IPS DF 4.7 (cell line): Measurements from ENCODE around the gene CDNF.

ENCODE experiments used
- DNase-seq: peaks from one replicate; pipeline ENCODE4 v3.0.0-alpha.2; 2013; ENCODE audit warnings: low spot score; ENCODE audit errors: extremely low read depth

The CDNF gene

GRCh38 chr10:14798636-14799035 is 39.2 kb downstream of the CDNF start:
- DNase-seq: no peak

GRCh38 chr10:14787938-14788337 is 49.9 kb downstream of the CDNF start:
- DNase-seq: no peak

GRCh38 chr10:14784459-14785055 is 53.3 kb downstream of the CDNF start:
- no peak for DNase-seq

- DNase-seq: no peak
These were observed 55.0 kb downstream of the CDNF start for GRCh38 chr10:14782691-14783363.

GRCh38 chr10:14781763-14782162 is 56.1 kb downstream of the CDNF start:
- no peak for DNase-seq

- DNase-seq: no peak
These were observed 58.7 kb downstream of the CDNF start for GRCh38 chr10:14779001-14779651.

GRCh38 chr10:14776546-14776945 is 61.3 kb downstream of the CDNF start:
- no peak for DNase-seq

GRCh38 chr10:14775656-14776055 is 62.2 kb downstream of the CDNF start:
- no peak for DNase-seq

GRCh38 chr10:14774797-14775196 is 63.0 kb downstream of the CDNF start, which contains the start of gene FAM107B:
FAM107B (minus strand) TSS chr10:14774897; CDS start chr10:14774663, 234 bp downstream.
- no peak for DNase-seq

- DNase-seq: no peak
These were observed 63.6 kb downstream of the CDNF start for GRCh38 chr10:14774214-14774580.

GRCh38 chr10:14773551-14774213 is 64.2 kb downstream of the CDNF start:
- no peak for DNase-seq

- no peak for DNase-seq
These were observed 65.4 kb downstream of the CDNF start for GRCh38 chr10:14772399-14772798.

- no peak for DNase-seq
These were observed 66.9 kb downstream of the CDNF start for GRCh38 chr10:14770927-14771326.
